Kidney (tissue), 14 donors: ENCODE measurements around the gene EML6. TPM values are rescaled to one million over a fixed set of nuclear protein-coding genes. Genes with fewer than 3 reads are reported as not detected.

Experiments
- DNase-seq, 5 donors: peaks; one replicate each; pipeline ENCODE4 v3.0.0-alpha.2; 2013 to 2020
- FAIRE-seq: peaks from 2 replicates; lab custom pipeline; 2012; peaks lifted over from hg19 to GRCh38; lab: Jason Lieb, UNC
- H3K27ac ChIP-seq, 2 donors: one replicate each; pipeline ENCODE4 v1.7.0; 2013; ENCODE audit warnings: low read depth in 2 of 2, low read length in 2 of 2, inconsistent platforms in 1 of 2
- H3K27me3 ChIP-seq: one replicate; pipeline ENCODE4 v1.7.1; 2013; ENCODE audit warnings: low read length, inconsistent platforms; ENCODE audit not compliant: control insufficient read depth, insufficient read depth
- H3K36me3 ChIP-seq, 3 donors: one replicate each; pipeline versions ENCODE4 v1.7.0 to v1.7.1; 2013; ENCODE audit warnings: low read length in 3 of 3, control low read depth in 1 of 3, inconsistent platforms in 1 of 3; ENCODE audit not compliant: insufficient read depth in 3 of 3, control insufficient read depth in 2 of 3
- H3K4me1 ChIP-seq, 3 donors: one replicate each; pipeline versions ENCODE4 v1.7.0 to v1.7.1; 2013; ENCODE audit warnings: low read length in 3 of 3, inconsistent platforms in 1 of 3, low read depth in 1 of 3; ENCODE audit not compliant: control insufficient read depth in 2 of 3, insufficient read depth in 2 of 3
- H3K4me3 ChIP-seq, 3 donors: one replicate each; pipeline versions ENCODE4 v1.7.0 to v1.8.1; 2013; ENCODE audit warnings: low read length in 3 of 3, control low read depth in 1 of 3, inconsistent platforms in 1 of 3
- H3K9ac ChIP-seq, 3 donors: one replicate each; pipeline versions ENCODE4 v1.7.0 to v1.7.1; 2013; ENCODE audit warnings: low read length in 3 of 3, control low read depth in 1 of 3, inconsistent platforms in 1 of 3
- H3K9me3 ChIP-seq, 3 donors: one replicate each; pipeline versions ENCODE4 v1.7.0 to v1.7.1; 2013; ENCODE audit warnings: low read length in 3 of 3, control low read depth in 1 of 3, inconsistent platforms in 1 of 3; ENCODE audit not compliant: control insufficient read depth in 2 of 3, insufficient read depth in 1 of 3
- intact Hi-C: fragments of 100-400 bp; cut with DNase I; formaldehyde crosslinking; loops from one replicate; pipeline ENCODE4 v1.11.1; 2022
- polyA plus RNA-seq: library from polyadenylated mRNA; stranded (reverse); fragments of 350-450 nt; fragmentation: Illumina TruSeq; extraction: RNeasy Lipid Tissue Mini Kit (QIAGEN cat#74804); gene quantifications from one replicate; pipeline ENCODE4 v1.2.3, GENCODE V29; 2014; ENCODE audit warnings: low read depth, low replicate concordance; ENCODE audit not compliant: insufficient read depth
- total RNA-seq: library from RNA; stranded (reverse); fragmentation: NEBNext Ultra II Directional; extraction: Animal tissue kit (Norgen Biotek cat#: 25700); gene quantifications from one replicate; pipeline ENCODE4 v1.2.1, GENCODE V29; 2021
- TF ChIP-seq, protein P1 (sequence below): IDR thresholded peaks from 3 replicates; pipeline ENCODE4 v1.5.1; 2012; ENCODE audit warnings: mild to moderate bottlenecking, moderate library complexity, borderline replicate concordance; ENCODE audit not compliant: insufficient read depth; ENCODE audit errors: extremely low read depth
- donor health status: control.
- donor health status: control.
- donor health status: control.
- donor health status: control.
- donor health status: control.
- donor health status: DM: yes; HTN: yes; CAD: no.
- donor health status: Normal renal cell carcinoma (clear cell type).

EML6 gene
- total and polyA plus RNA-seq, 2 donors from 2014 or later: 1.7 to 3.1 TPM

DNA sequence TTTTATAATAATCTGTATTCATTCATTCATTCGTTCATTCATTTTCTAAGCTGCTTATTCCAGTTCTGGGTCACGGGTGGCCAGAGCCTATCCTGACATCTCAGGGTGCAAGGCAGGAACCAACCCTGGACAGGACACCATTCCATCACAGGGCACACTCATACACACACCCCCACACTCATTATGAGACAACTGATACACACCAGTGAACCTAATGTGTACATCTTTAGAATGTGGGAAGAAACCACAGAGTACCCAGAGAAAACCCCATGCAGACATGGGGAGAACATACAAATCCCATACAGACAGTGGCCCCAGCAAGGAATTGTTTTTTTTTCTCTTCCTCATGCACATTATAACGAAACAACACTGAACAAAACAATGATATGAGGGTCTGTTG lies 272.1 kb downstream of the EML6 start:
- FAIRE-seq (no peak), DNase-seq (no peak)
- Histone ChIP-seq H3K27me3 (no peaks in the 10 kb centered on the region), H3K4me3 (no peak overlapping the region), H3K4me1 (peaks cover 0 to 8% (median 3%) of the 10 kb centered on the region in 3 donors), H3K9ac (no peak overlapping the region), H3K9me3 (no peaks in the 10 kb centered on the region), H3K36me3 (no peaks in the 10 kb centered on the region), H3K27ac (no peak overlapping the region)
- intact Hi-C loops: no loop called here
- TF ChIP-seq, protein P1, sequence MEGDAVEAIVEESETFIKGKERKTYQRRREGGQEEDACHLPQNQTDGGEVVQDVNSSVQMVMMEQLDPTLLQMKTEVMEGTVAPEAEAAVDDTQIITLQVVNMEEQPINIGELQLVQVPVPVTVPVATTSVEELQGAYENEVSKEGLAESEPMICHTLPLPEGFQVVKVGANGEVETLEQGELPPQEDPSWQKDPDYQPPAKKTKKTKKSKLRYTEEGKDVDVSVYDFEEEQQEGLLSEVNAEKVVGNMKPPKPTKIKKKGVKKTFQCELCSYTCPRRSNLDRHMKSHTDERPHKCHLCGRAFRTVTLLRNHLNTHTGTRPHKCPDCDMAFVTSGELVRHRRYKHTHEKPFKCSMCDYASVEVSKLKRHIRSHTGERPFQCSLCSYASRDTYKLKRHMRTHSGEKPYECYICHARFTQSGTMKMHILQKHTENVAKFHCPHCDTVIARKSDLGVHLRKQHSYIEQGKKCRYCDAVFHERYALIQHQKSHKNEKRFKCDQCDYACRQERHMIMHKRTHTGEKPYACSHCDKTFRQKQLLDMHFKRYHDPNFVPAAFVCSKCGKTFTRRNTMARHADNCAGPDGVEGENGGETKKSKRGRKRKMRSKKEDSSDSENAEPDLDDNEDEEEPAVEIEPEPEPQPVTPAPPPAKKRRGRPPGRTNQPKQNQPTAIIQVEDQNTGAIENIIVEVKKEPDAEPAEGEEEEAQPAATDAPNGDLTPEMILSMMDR: no peak

DNA sequence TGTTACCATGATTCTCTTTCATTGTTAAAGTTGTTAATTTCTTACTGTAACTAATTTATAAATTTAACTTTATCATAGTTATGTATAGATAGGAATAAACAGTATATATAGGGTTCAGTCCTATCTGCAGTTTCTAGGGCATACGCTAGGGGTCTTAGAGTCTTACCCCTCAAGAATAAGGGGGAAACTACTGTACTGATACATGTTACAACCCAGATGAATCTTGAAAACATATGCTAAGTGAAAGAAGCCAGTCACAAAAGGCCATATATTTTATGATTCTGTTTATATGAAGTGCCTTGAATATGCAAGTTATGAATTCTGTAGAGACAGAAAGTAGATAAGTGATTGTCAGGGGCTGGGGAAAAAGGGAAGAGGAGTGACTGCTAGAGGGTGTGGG lies 274.4 kb downstream of the EML6 start:
- H3K27ac ChIP-seq: no peak overlapping the region

DNA sequence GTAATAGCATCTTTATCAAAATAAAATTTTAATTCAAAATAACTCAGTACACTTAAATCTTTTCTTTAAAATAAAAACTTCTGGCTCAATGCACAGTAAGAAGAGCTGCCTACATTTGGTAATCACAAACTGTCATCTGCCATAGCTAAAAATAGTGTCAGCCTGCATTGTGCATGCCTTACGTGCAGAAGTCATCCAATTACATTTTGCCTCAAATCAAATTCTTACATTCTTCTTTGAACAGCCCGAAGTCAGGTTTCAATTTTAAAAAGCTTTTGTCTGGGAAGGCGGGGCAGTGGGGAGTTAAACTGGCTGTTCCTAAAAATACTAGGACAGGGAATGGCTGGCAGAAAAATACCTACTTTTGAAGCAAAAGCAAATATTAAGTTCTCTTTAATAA lies 275.7 kb downstream of the EML6 start:
- peaks cover 0 to 8% (median 4%) of the 10 kb centered on the region in 3 donors for H3K4me1 ChIP-seq
- intact Hi-C loops: no loop called here
- FAIRE-seq (no peak), DNase-seq (no peak)
- no peak overlapping the region for H3K4me3 ChIP-seq
- H3K36me3 ChIP-seq: no peaks in the 10 kb centered on the region
- no peak overlapping the region for H3K27ac ChIP-seq
- no peaks in the 10 kb centered on the region for H3K27me3 ChIP-seq
- no peaks in the 10 kb centered on the region for H3K9me3 ChIP-seq
- no peak overlapping the region for H3K9ac ChIP-seq
- TF ChIP-seq, protein P1: no peak

More for the DNA sequence above, 274.4 kb downstream of the EML6 start:
- H3K9me3 ChIP-seq: no peaks in the 10 kb centered on the region
- DNase-seq (no peak), FAIRE-seq (no peak)
- H3K9ac ChIP-seq: no peak overlapping the region
- intact Hi-C loops: no loop called here
- H3K4me3 ChIP-seq: no peak overlapping the region
- H3K27me3 ChIP-seq: no peaks in the 10 kb centered on the region
- TF ChIP-seq, protein P1: no peak
- H3K4me1 ChIP-seq: peaks cover 0 to 8% (median 4%) of the 10 kb centered on the region in 3 donors
- H3K36me3 ChIP-seq: no peaks in the 10 kb centered on the region

DNA sequence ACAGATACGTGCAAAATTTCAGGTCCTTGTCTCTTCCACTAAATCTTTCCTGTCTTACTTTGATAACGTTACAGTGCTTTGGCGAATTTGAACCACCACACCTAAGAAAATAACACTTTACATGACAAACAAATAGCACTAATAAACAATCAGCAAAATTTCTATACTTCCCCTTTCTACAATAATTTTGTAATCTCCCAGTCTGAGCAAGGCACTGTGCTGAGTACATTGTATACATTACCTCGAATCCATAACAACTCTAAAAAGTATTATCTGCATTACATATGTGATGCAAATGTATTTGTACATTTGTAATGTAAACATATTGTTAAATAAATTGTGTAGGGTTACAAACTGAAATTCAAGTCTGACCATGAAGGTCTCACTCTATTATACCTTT lies 276.9 kb downstream of the EML6 start:
- peaks cover 0 to 10% (median 4%) of the 10 kb centered on the region in 3 donors for H3K4me1 ChIP-seq
- FAIRE-seq: no peak

More for the DNA sequence above, 276.9 kb downstream of the EML6 start:
- no peak for DNase-seq
- H3K36me3 ChIP-seq: no peaks in the 10 kb centered on the region
- H3K9me3 ChIP-seq: no peaks in the 10 kb centered on the region
- H3K4me3 ChIP-seq: no peak overlapping the region
- intact Hi-C loops: no loop called here
- H3K27me3 ChIP-seq: no peaks in the 10 kb centered on the region
- H3K27ac ChIP-seq: no peak overlapping the region
- H3K9ac ChIP-seq: no peak overlapping the region
- TF ChIP-seq, protein P1: no peak
